Measurements from ENCODE around the gene UTP25. TPM values are rescaled to one million over a fixed set of nuclear protein-coding genes. Genes with fewer than 3 reads are reported as not detected.

Gene UTP25
- total RNA-seq, 1 donor from 2014 or later, result 7.7 TPM

GRCh38 chr1:209802780-209803152 lies 25.0 kb upstream of the UTP25 start:
- intact Hi-C loops (cut with DNase I), result no loop called here
- no peak for ATAC-seq
- no peak for DNase-seq (ENCODE audit: low spot score)

- intact Hi-C loops (cut with DNase I), result no loop called here
- no peak for DNase-seq (ENCODE audit: low spot score)
- no peak for ATAC-seq
Observed at GRCh38 chr1:209803568-209803967, 24.2 kb upstream of the UTP25 start.

- intact Hi-C loops (cut with DNase I), result no loop called here
- ATAC-seq, result no peak
- no peak for DNase-seq (ENCODE audit: low spot score)
Observed at GRCh38 chr1:209805341-209805781, 22.4 kb upstream of the UTP25 start.

GRCh38 chr1:209805875-209806760 lies 21.7 kb upstream of the UTP25 start, which contains the start of gene IRF6:
TSS of gene IRF6 (minus strand) at chr1:209806142. CDS start at chr1:209801413, 4,729 bp downstream.
- DNase-seq (ENCODE audit: low spot score) (peak; percentile 80), ATAC-seq (peak; percentile 52)
- intact Hi-C loops (cut with DNase I), result no loop called here

- ATAC-seq (no peak), DNase-seq (ENCODE audit: low spot score) (no peak)
- intact Hi-C loops (cut with DNase I), result no loop called here
Observed at GRCh38 chr1:209807509-209807908, 20.3 kb upstream of the UTP25 start.

- DNase-seq (ENCODE audit: low spot score) (no peak), ATAC-seq (peak; percentile 42)
- intact Hi-C loops (cut with DNase I), result no loop called here
Observed at GRCh38 chr1:209808059-209808581, 19.7 kb upstream of the UTP25 start.

GRCh38 chr1:209809611-209810010 lies 18.2 kb upstream of the UTP25 start:
- no peak for ATAC-seq
- intact Hi-C loops (cut with DNase I), result no loop called here
- no peak for DNase-seq (ENCODE audit: low spot score)

GRCh38 chr1:209810783-209811182 lies 17.0 kb upstream of the UTP25 start:
- ATAC-seq (no peak), DNase-seq (ENCODE audit: low spot score) (no peak)
- intact Hi-C loops (cut with DNase I), result no loop called here

- no peak for ATAC-seq
- intact Hi-C loops (cut with DNase I), result no loop called here
- DNase-seq (ENCODE audit: low spot score), result no peak
Observed at GRCh38 chr1:209813902-209814301, 13.9 kb upstream of the UTP25 start.

- intact Hi-C loops (cut with DNase I), result no loop called here
- ATAC-seq (no peak), DNase-seq (ENCODE audit: low spot score) (no peak)
Observed at GRCh38 chr1:209815490-209815889, 12.3 kb upstream of the UTP25 start.

GRCh38 chr1:209815931-209816341 lies 11.8 kb upstream of the UTP25 start:
- ATAC-seq (no peak), DNase-seq (ENCODE audit: low spot score) (no peak)
- intact Hi-C loops (cut with DNase I), result loop anchor here (2.0 kb wide), 1 partner anchor 65 kb away; no protein-coding TSS in a partner anchor

GRCh38 chr1:209816923-209817322 lies 10.8 kb upstream of the UTP25 start:
- intact Hi-C loops (cut with DNase I), result loop anchor here (2.0 kb wide), 1 partner anchor 64 kb away; no protein-coding TSS in a partner anchor
- DNase-seq (ENCODE audit: low spot score) (no peak), ATAC-seq (no peak)

- intact Hi-C loops (cut with DNase I), result loop anchor here (2.0 kb wide), 1 partner anchor 63 kb away; no protein-coding TSS in a partner anchor
- ATAC-seq, result no peak
Observed at GRCh38 chr1:209817691-209818090, 10.1 kb upstream of the UTP25 start.

GRCh38 chr1:209819058-209819457 lies 8.7 kb upstream of the UTP25 start:
- DNase-seq (ENCODE audit: low spot score), result no peak
- ATAC-seq, result no peak
- intact Hi-C loops (cut with DNase I), result no loop called here

More at GRCh38 chr1:209817691-209818090, 10.1 kb upstream of the UTP25 start:
- DNase-seq (ENCODE audit: low spot score), result no peak

GRCh38 chr1:209820986-209821385 lies 6.8 kb upstream of the UTP25 start:
- intact Hi-C loops (cut with DNase I), result no loop called here
- ATAC-seq (no peak), DNase-seq (ENCODE audit: low spot score) (no peak)

- no peak for ATAC-seq
- intact Hi-C loops (cut with DNase I), result no loop called here
Observed at GRCh38 chr1:209822706-209823105, 5.1 kb upstream of the UTP25 start.

GRCh38 chr1:209823143-209824041 lies 4.4 kb upstream of the UTP25 start:
- ATAC-seq (no peak), DNase-seq (ENCODE audit: low spot score) (no peak)
- intact Hi-C loops (cut with DNase I), result no loop called here

More at GRCh38 chr1:209822706-209823105, 5.1 kb upstream of the UTP25 start:
- DNase-seq (ENCODE audit: low spot score), result no peak

GRCh38 chr1:209825591-209826434 lies 2.0 kb upstream of the UTP25 start:
- intact Hi-C loops (cut with DNase I), result no loop called here
- no peak for DNase-seq (ENCODE audit: low spot score)
- ATAC-seq, result no peak
